ENCODE data around the gene GTF3C1.

DNA sequence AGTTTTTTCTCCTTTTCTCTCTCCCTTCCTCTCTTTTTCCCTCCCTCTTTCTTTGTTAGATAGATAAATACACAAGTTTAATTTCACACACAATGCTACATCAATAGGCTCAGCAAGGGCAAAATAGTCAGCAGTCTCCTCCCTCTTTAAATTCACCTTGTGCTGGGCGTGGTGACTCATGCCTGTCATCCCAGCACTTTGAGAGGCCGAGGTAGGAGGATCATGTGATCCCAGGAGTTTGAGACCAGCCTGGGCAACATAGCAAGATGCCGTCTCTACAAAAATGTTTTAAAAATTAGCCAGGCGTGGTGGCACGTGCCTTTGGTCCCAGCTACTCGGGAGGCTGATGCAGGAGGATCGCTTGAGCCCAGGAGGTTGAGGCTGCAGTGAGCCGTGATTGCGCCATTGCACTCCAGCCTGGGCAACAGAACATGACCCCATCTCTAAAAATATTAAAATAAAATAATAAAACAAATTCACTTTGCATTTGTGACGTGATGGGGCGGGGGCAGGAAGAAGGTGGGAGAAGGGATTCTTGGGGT lies 120.3 kb downstream of the GTF3C1 start:
- TF ChIP-seq POLR2A (IDR thresholded peaks at IDR 0.05) (no peak), CTCF (IDR thresholded peaks at IDR 0.05) (no peak)

Data from thyroid gland (tissue), 4 donors.